Neural progenitor cell (in vitro differentiated cells): ENCODE results near the gene ARHGAP28. TPM values are rescaled to one million over a fixed set of nuclear protein-coding genes. Genes with fewer than 3 reads are reported as not detected.

Experiments used
- DNase-seq: peaks from one replicate; pipeline ENCODE4 v3.0.0-alpha.2; 2016; ENCODE audit warnings: low spot score
- H2AFZ ChIP-seq: fragments of 200-600 bp; sonication (generic); replicated peaks from 2 replicates; pipeline ENCODE4 v1.6.1; 2016; ENCODE audit warnings: antibody characterized with exemption
- H3F3A ChIP-seq: fragments of 200-600 bp; sonication (generic); 2 replicates; pipeline ENCODE4 v1.6.1; 2016; ENCODE audit warnings: antibody characterized with exemption, low read depth
- H3K27ac ChIP-seq: fragments of 200-600 bp; sonication (generic); 2 replicates; pipeline ENCODE4 v1.5.1; 2016; ENCODE audit warnings: mild to moderate bottlenecking
- H3K27me3 ChIP-seq: fragments of 200-600 bp; sonication (generic); 2 replicates; pipeline ENCODE4 v1.6.1; 2016; ENCODE audit warnings: mild to moderate bottlenecking, moderate library complexity
- H3K36me3 ChIP-seq: fragments of 200-600 bp; sonication (generic); 2 replicates; pipeline ENCODE4 v1.5.1; 2016
- H3K4me1 ChIP-seq: fragments of 200-600 bp; sonication (generic); 2 replicates; pipeline ENCODE4 v1.6.1; 2016; ENCODE audit warnings: mixed run types
- H3K4me2 ChIP-seq: fragments of 200-600 bp; sonication (generic); 2 replicates; pipeline ENCODE4 v1.6.1; 2016
- H3K4me3 ChIP-seq: fragments of 200-600 bp; sonication (generic); 2 replicates; pipeline ENCODE4 v1.5.1; 2016
- H3K79me2 ChIP-seq: fragments of 200-600 bp; sonication (generic); 2 replicates; pipeline ENCODE4 v1.6.1; 2016; ENCODE audit warnings: low read depth
- H3K9ac ChIP-seq: fragments of 200-600 bp; sonication (generic); 2 replicates; pipeline ENCODE4 v1.6.1; 2016
- H3K9me3 ChIP-seq: fragments of 200-600 bp; sonication (generic); 2 replicates; pipeline ENCODE4 v1.5.1; 2016; ENCODE audit warnings: low read depth
- H4K20me1 ChIP-seq: fragments of 200-600 bp; sonication (generic); 2 replicates; pipeline ENCODE4 v1.6.1; 2016; ENCODE audit warnings: low read depth
- H3K27ac Mint-ChIP-seq: 3 replicates; pipeline ENCODE4 v1.8.0; 2021; ENCODE audit warnings: mixed read lengths
- H3K27me3 Mint-ChIP-seq: 2 replicates; pipeline ENCODE4 v1.8.0; 2022; ENCODE audit warnings: low read depth, mild to moderate bottlenecking, inconsistent platforms, moderate library complexity, mixed read lengths; ENCODE audit not compliant: insufficient read depth
- H3K36me3 Mint-ChIP-seq: 3 replicates; pipeline ENCODE4 v1.8.0; 2021; ENCODE audit warnings: mixed read lengths
- H3K4me1 Mint-ChIP-seq: 3 replicates; pipeline ENCODE4 v1.8.0; 2021; ENCODE audit warnings: mixed read lengths
- H3K4me3 Mint-ChIP-seq: 3 replicates; pipeline ENCODE4 v1.8.0; 2021; ENCODE audit warnings: mild to moderate bottlenecking, moderate library complexity, mixed read lengths
- H3K9me3 Mint-ChIP-seq: 3 replicates; pipeline ENCODE4 v1.8.0; 2020; ENCODE audit warnings: mixed read lengths
- EZH2 ChIP-seq: fragments of 200-600 bp; sonication (generic); IDR thresholded peaks from 2 replicates; pipeline ENCODE4 v1.6.1; 2017; ENCODE audit warnings: antibody characterized with exemption, mild to moderate bottlenecking, moderate library complexity
- EZH2phosphoT487 ChIP-seq: fragments of 200-600 bp; sonication (generic); IDR thresholded peaks from 2 replicates; pipeline ENCODE4 v1.6.1; 2017; ENCODE audit warnings: antibody characterized with exemption
- total RNA-seq: library from RNA; depleted of rRNA; stranded (reverse); fragments of >200 nt; gene quantifications from 2 replicates; pipeline ENCODE4 v1.2.3, GENCODE V29; 2015; ENCODE audit warnings: low replicate concordance
- TF ChIP-seq, protein P1 (sequence below): fragments of 200-600 bp; sonication (generic); IDR thresholded peaks from 2 replicates; pipeline ENCODE4 v1.5.1; 2017; ENCODE audit warnings: antibody characterized with exemption, mild to moderate bottlenecking

Gene ARHGAP28
- total RNA-seq, 1 donor from 2014 or later = 25.7 TPM

DNA sequence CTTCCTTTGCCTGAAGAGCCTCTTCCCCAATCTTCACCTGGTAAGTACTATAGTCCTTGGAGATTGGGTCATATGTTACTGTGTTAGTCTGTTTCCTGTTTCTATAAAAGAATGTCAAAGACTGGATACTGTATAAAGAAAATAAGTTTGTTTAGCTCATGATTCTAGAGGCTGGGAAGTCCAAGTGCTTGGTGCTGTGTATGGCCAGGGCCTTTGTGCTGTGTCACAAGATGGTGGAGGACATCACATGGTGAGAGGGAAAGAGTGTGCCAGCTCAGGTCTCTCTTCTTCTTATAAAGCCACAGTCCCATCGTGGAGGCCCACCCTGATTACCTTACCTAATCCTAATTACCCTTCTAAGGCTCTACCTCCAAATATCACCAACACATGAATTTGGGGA lies 20.9 kb downstream of the ARHGAP28 start:
- peaks cover 8% of the 10 kb centered on the region for H3F3A ChIP-seq
- H3K9me3 ChIP-seq = no peaks in the 10 kb centered on the region
- H2AFZ ChIP-seq = no peak overlapping the region
- no peaks in the 10 kb centered on the region for H3K27me3 ChIP-seq
- H3K27ac ChIP-seq = no peak overlapping the region
- peaks cover 6% of the 10 kb centered on the region for H4K20me1 ChIP-seq
- no peak overlapping the region for H3K4me2 ChIP-seq
- no peak for TF ChIP-seq EZH2phosphoT487
- TF ChIP-seq, protein P1, sequence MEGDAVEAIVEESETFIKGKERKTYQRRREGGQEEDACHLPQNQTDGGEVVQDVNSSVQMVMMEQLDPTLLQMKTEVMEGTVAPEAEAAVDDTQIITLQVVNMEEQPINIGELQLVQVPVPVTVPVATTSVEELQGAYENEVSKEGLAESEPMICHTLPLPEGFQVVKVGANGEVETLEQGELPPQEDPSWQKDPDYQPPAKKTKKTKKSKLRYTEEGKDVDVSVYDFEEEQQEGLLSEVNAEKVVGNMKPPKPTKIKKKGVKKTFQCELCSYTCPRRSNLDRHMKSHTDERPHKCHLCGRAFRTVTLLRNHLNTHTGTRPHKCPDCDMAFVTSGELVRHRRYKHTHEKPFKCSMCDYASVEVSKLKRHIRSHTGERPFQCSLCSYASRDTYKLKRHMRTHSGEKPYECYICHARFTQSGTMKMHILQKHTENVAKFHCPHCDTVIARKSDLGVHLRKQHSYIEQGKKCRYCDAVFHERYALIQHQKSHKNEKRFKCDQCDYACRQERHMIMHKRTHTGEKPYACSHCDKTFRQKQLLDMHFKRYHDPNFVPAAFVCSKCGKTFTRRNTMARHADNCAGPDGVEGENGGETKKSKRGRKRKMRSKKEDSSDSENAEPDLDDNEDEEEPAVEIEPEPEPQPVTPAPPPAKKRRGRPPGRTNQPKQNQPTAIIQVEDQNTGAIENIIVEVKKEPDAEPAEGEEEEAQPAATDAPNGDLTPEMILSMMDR = no peak
- no peak for TF ChIP-seq EZH2
- Mint-ChIP-seq H3K4me3 (no peak overlapping the region), H3K27me3 (no peaks in the 10 kb centered on the region), H3K27ac (peak overlapping the region; percentile 70), H3K36me3 (peaks cover 24% of the 10 kb centered on the region), H3K4me1 (peaks cover 35% of the 10 kb centered on the region), H3K9me3 (peaks cover 32% of the 10 kb centered on the region)
- no peak overlapping the region for H3K9ac ChIP-seq
- no peaks in the 10 kb centered on the region for H3K79me2 ChIP-seq
- DNase-seq = no peak
- H3K4me3 ChIP-seq = no peak overlapping the region
- H3K4me1 ChIP-seq = peaks cover 15% of the 10 kb centered on the region
- H3K36me3 ChIP-seq = no peaks in the 10 kb centered on the region

DNA sequence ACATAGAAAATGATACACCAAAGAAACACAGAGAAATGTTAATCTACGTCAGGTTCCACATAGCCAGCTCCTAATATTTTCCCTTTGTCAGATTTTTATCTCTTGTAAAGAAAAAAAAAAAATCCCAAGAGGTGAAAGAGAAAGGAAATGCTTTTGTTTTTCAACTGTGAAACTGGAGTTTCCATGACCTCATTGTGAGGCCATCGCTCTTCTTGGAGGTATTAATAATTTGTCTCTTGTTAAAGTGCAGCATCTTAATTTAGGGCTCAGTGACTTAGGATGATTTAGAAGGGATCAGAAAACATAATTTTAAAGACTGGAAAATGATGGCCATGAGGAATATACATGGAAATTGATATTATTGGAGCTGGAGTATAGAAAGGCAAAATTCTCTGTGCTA lies 21.7 kb downstream of the ARHGAP28 start:
- peaks cover 6% of the 10 kb centered on the region for H4K20me1 ChIP-seq
- Mint-ChIP-seq H3K9me3 (peaks cover 32% of the 10 kb centered on the region), H3K4me3 (peak overlapping the region; percentile 10), H3K27me3 (no peaks in the 10 kb centered on the region), H3K4me1 (peaks cover 39% of the 10 kb centered on the region), H3K36me3 (peaks cover 24% of the 10 kb centered on the region), H3K27ac (peak overlapping the region; percentile 85)
- no peak overlapping the region for H3K27ac ChIP-seq
- H3K4me2 ChIP-seq = no peak overlapping the region
- DNase-seq = no peak
- TF ChIP-seq, protein P1 = no peak
- no peak for TF ChIP-seq EZH2phosphoT487
- no peak for TF ChIP-seq EZH2
- H3F3A ChIP-seq = peaks cover 8% of the 10 kb centered on the region
- H2AFZ ChIP-seq = no peak overlapping the region
- H3K4me3 ChIP-seq = no peak overlapping the region
- no peaks in the 10 kb centered on the region for H3K9me3 ChIP-seq
- peaks cover 15% of the 10 kb centered on the region for H3K4me1 ChIP-seq
- no peaks in the 10 kb centered on the region for H3K36me3 ChIP-seq
- H3K79me2 ChIP-seq = no peaks in the 10 kb centered on the region
- no peaks in the 10 kb centered on the region for H3K27me3 ChIP-seq
- no peak overlapping the region for H3K9ac ChIP-seq

DNA sequence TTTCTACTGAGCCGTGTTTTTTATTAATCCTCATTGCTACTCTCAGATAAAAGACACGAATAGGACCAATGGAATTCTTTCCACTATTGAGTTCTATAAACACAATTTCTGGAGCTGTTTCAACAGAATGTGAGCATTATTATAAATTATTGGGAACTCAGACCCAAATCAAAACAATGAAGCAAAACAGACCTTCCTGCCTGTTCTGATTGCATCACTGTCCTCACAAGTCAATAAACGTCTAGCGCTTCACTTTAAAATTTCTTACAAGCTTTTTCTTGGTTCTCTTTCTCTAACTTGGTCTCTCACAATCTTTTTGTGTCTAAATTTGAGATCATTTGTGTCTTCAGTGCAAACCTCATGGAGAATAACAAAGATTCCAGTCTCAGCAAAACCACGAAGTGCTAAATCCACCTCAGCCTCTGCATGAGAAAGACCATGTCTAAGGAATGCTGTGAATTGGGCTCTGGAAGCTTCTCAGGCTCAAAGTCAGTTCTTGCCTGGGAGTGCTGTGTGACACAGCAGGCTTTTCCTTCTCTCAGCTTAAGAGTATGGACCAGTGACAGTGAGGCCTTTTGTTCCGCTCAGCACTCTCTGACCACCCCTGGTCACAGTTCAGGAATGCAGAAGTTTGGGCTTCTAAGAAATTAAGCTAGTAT lies 22.8 kb downstream of the ARHGAP28 start:
- no peak overlapping the region for H3K9ac ChIP-seq
- peak overlapping the region; percentile 4 for H3K4me3 ChIP-seq
- Mint-ChIP-seq H3K27ac (peak overlapping the region; percentile 99), H3K4me1 (peaks cover 49% of the 10 kb centered on the region), H3K9me3 (peaks cover 27% of the 10 kb centered on the region), H3K36me3 (peaks cover 20% of the 10 kb centered on the region), H3K4me3 (peak overlapping the region; percentile 75), H3K27me3 (no peaks in the 10 kb centered on the region)
- H4K20me1 ChIP-seq = peaks cover 6% of the 10 kb centered on the region
- H2AFZ ChIP-seq = no peak overlapping the region
- H3F3A ChIP-seq = peaks cover 8% of the 10 kb centered on the region
- no peaks in the 10 kb centered on the region for H3K27me3 ChIP-seq
- no peaks in the 10 kb centered on the region for H3K79me2 ChIP-seq
- H3K4me1 ChIP-seq = peaks cover 19% of the 10 kb centered on the region
- TF ChIP-seq EZH2phosphoT487 = no peak
- no peaks in the 10 kb centered on the region for H3K9me3 ChIP-seq
- H3K4me2 ChIP-seq = peak overlapping the region; percentile 57
- H3K36me3 ChIP-seq = no peaks in the 10 kb centered on the region
- peak; percentile 73 for DNase-seq
- peak overlapping the region; percentile 18 for H3K27ac ChIP-seq

DNA sequence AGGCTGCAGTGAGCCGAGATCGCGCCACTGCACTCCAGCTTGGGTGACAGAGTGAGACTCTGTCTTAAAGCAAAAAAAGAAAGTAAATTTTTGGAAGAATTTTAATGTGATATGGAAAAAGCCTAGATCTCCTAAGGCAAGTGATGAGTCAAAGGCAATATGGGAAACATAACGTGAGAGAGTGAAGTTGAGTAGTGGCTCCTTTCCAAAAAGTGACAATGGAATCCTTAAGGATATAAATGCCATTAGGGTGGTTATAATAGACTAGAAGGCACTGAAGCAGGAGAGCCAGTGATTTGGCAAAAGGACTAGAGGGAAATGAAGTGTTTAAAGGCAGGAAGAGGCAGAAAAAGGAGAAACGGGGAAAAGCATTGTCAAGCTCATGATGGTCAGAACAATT lies 25.6 kb downstream of the ARHGAP28 start:
- peaks cover 77% of the 10 kb centered on the region for H3K4me1 Mint-ChIP-seq
- H3K4me3 ChIP-seq = no peak overlapping the region
- no peak for TF ChIP-seq EZH2
- H3K9me3 ChIP-seq = no peaks in the 10 kb centered on the region
- no peak overlapping the region for H3K4me2 ChIP-seq
- H3K27me3 ChIP-seq = no peaks in the 10 kb centered on the region
- peaks cover 9% of the 10 kb centered on the region for H3K36me3 Mint-ChIP-seq
- H3K9ac ChIP-seq = no peak overlapping the region
- H4K20me1 ChIP-seq = peaks cover 6% of the 10 kb centered on the region
- no peak overlapping the region for H3K4me3 Mint-ChIP-seq
- no peaks in the 10 kb centered on the region for H3K36me3 ChIP-seq
- H3K27ac Mint-ChIP-seq = no peak overlapping the region
- peaks cover 8% of the 10 kb centered on the region for H3F3A ChIP-seq
- peaks cover 11% of the 10 kb centered on the region for H3K9me3 Mint-ChIP-seq
- H2AFZ ChIP-seq = no peak overlapping the region
- no peaks in the 10 kb centered on the region for H3K27me3 Mint-ChIP-seq
- H3K4me1 ChIP-seq = peaks cover 31% of the 10 kb centered on the region
- H3K27ac ChIP-seq = no peak overlapping the region
- DNase-seq = no peak
- no peaks in the 10 kb centered on the region for H3K79me2 ChIP-seq
